ENCODE results near the gene GNRH2. TPM values are rescaled to one million over a fixed set of nuclear protein-coding genes. Genes with fewer than 3 reads are reported as not detected.

Gene GNRH2
- total and polyA plus RNA-seq, 7 donors = 0.39 TPM; not detected in 6

DNA sequence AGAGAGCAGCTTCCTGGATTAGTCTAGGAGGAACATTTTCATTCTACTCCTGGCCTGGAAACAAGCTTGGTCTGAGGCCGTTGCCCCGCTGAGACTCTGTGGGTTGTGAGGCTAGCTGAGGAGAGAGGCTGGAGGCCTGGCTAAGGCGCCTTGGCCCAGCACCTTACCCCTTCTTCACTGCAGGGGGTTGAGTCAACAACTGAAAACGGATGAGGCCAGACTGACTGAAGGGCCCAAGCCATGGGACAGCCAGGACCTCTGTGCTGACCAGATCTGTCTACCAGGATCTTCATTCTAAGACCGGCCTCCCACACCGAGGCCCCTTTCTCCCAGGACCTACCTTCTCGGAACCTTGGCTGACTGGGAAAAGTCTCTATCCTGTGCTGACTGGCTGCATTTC is 44.6 kb downstream of the GNRH2 start:
- H3K4me1 ChIP-seq = no peaks in the 10 kb centered on the region
- no peak for TF ChIP-seq CTCF (IDR thresholded peaks at IDR 0.05)
- no peak overlapping the region for H3K27ac ChIP-seq
- DNase-seq (no peak), ATAC-seq (no peak)
- H3K4me3 ChIP-seq = no peak overlapping the region
- intact Hi-C loops (cut with DNase I) = no loop called here
- no peaks in the 10 kb centered on the region for H3K9me3 ChIP-seq
- no peaks in the 10 kb centered on the region for H3K36me3 ChIP-seq (ENCODE audit: insufficient read depth in 1 of 2, low read depth in 1 of 2)
- 77 to 83% (median 80%) methylated on average over 7 of the region's 7 CpGs for WGBS, 3 donors
- peaks cover 0 to 54% (median 20%) of the 10 kb centered on the region in 3 donors for H3K27me3 ChIP-seq (ENCODE audit: insufficient read depth in 3 of 3, low read length in 2 of 3)

DNA sequence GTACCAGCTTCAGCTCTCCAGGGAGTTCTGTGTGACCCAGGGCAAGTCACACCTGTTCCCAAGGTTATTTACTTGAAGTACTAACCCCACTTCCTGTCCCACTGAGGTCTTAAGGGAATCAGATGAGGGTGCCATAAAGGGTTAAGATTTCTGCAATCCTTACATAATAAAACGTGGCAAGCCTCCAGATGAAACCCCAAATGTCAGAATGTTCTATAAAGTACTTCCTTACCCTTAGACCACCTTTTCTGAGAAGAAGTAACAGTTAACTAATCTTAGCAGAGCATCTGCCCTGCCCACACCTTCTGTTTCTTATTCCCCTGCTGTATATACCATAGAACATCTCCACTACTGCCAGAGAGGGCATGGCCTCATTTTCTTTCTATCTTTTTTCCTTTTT is 47.1 kb downstream of the GNRH2 start:
- no peak for TF ChIP-seq CTCF (IDR thresholded peaks at IDR 0.05)
- no peak overlapping the region for H3K27ac ChIP-seq
- WGBS, 3 donors = 4 to 8% (median 4%) methylated on average over 1 of the region's 1 CpG
- peaks cover 0 to 38% (median 12%) of the 10 kb centered on the region in 3 donors for H3K27me3 ChIP-seq (ENCODE audit: insufficient read depth in 3 of 3, low read length in 2 of 3)
- no peaks in the 10 kb centered on the region for H3K36me3 ChIP-seq (ENCODE audit: insufficient read depth in 1 of 2, low read depth in 1 of 2)
- H3K9me3 ChIP-seq = no peaks in the 10 kb centered on the region
- no peak for ATAC-seq
- no peak for DNase-seq
- no peaks in the 10 kb centered on the region for H3K4me1 ChIP-seq
- no peak overlapping the region for H3K4me3 ChIP-seq
- intact Hi-C loops (cut with DNase I) = no loop called here

DNA sequence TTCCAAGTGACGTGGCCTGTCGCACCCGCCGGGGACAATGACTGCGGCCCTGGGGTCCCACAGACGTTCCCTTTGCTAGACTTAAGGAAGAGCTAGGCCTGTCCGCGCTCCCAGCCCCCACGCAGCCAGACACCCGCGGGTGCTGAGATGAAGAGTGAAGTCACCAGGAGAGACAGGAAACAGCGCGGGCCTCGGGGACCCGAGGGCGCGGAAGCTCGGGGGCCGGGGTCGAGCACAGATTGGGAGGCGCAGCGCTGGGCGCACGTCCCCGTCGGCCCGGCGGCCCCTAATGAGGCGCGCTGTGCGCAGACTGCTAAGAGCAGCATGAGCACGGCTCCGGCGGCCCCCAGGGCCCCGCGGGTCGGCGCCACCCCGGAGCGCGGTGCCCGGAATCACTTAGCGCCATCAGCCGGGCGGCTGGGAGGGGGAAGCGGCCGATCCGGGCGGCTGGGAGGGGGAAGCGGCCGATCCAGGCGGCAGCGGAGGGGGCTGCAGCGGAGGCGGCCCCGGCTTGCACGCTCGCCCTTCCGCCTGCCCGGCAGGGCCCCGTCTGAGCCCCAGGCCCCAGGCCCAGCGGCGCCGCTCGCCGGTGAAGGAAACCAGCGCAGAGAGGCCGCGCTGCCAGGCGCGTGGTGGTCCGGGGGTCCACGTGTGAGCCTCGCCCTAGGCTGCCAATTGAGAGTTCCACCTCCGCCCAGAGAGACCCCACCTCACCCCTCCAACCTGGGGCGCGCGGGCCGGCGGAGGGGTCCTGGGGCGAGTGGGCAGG is 49.4 kb downstream of the GNRH2 start:
- DNase-seq (peak in 1 of 2 donors; percentile 36), ATAC-seq (peak in 3 of 4 donors; percentile 19 to 55 (median 52))
- intact Hi-C loops (cut with DNase I) = no loop called here
- WGBS, 3 donors = 8 to 11% (median 10%) methylated on average over 50 to 81 of the region's 81 CpGs
- H3K4me3 ChIP-seq = peak overlapping the region; percentile 54
- H3K27ac ChIP-seq = no peak overlapping the region
- H3K36me3 ChIP-seq (ENCODE audit: insufficient read depth in 1 of 2, low read depth in 1 of 2) = no peaks in the 10 kb centered on the region
- H3K4me1 ChIP-seq = no peaks in the 10 kb centered on the region
- H3K27me3 ChIP-seq (ENCODE audit: insufficient read depth in 3 of 3, low read length in 2 of 3) = peaks cover 0 to 38% (median 12%) of the 10 kb centered on the region in 3 donors
- TF ChIP-seq CTCF (IDR thresholded peaks at IDR 0.05) = no peak
- no peaks in the 10 kb centered on the region for H3K9me3 ChIP-seq

GRCh38 chr20:3093861-3094361 is 50.5 kb downstream of the GNRH2 start:
- Histone ChIP-seq H3K36me3 (ENCODE audit: insufficient read depth in 1 of 2, low read depth in 1 of 2) (no peaks in the 10 kb centered on the region), H3K27ac (no peak overlapping the region), H3K9me3 (no peaks in the 10 kb centered on the region), H3K4me1 (no peaks in the 10 kb centered on the region), H3K4me3 (no peak overlapping the region), H3K27me3 (ENCODE audit: insufficient read depth in 3 of 3, low read length in 2 of 3) (peaks cover 0 to 38% (median 12%) of the 10 kb centered on the region in 3 donors)
- TF ChIP-seq CTCF (IDR thresholded peaks at IDR 0.05) = no peak
- WGBS, 3 donors = 70 to 71% (median 71%) methylated on average over 10 of the region's 10 CpGs
- DNase-seq (no peak), ATAC-seq (no peak)
- intact Hi-C loops (cut with DNase I) = no loop called here

All from psoas muscle (tissue), 8 donors.